ENCODE results near the gene APBA3.
A peak's percentile ranks its signal among the peaks of the same experiment; 100 is the strongest.

APBA3 gene

GRCh38 chr19:3761382-3762129 lies at the start of gene APBA3:
TSS of gene APBA3 (minus strand) at chr19:3761692. CDS start at chr19:3760264, 1,428 bp downstream.
- peak; percentile 91 for DNase-seq

GRCh38 chr19:3810708-3811355 lies 49.3 kb upstream of the APBA3 start:
- no peak for DNase-seq

DNA sequence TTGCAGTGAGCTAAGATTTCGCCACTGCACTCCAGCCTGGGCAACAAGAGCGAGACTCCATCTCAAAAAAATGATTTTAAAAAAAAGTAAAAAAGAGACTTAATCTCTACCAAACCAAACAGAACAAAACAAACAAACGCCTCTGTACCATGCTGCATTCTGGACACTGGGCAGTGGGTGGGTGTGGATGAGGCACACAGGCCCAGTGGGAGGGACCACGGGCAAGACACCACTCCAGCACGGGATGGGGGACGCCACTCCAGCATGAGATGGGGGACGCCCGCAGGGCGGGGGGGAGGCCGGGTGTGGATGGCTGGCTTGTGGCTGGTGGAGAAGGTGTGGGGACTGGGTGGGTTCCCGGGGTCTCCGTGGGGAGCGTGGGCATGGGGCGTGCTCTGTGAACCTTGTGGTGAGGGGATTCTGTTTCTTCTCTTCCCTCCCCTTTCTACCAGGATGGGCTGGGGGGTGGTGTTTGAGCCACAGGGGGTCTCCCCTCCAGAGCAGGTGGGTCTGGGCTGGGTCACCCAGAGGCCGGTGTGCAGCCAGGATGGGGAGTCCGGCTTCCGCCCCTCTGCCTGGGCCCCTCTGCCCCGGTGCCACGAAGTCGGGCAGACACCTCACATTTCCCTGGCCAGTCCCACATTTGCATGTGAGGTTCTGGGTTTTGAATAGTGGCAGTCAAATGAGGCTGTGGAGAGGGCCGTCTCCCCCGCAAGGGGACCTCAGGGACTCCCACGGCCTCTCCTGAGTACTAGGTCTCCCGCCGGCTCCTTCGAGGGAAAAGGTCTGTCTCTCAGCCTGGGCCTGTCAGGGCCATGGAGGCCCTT lies 48.6 kb upstream of the APBA3 start:
- DNase-seq: no peak

DNA sequence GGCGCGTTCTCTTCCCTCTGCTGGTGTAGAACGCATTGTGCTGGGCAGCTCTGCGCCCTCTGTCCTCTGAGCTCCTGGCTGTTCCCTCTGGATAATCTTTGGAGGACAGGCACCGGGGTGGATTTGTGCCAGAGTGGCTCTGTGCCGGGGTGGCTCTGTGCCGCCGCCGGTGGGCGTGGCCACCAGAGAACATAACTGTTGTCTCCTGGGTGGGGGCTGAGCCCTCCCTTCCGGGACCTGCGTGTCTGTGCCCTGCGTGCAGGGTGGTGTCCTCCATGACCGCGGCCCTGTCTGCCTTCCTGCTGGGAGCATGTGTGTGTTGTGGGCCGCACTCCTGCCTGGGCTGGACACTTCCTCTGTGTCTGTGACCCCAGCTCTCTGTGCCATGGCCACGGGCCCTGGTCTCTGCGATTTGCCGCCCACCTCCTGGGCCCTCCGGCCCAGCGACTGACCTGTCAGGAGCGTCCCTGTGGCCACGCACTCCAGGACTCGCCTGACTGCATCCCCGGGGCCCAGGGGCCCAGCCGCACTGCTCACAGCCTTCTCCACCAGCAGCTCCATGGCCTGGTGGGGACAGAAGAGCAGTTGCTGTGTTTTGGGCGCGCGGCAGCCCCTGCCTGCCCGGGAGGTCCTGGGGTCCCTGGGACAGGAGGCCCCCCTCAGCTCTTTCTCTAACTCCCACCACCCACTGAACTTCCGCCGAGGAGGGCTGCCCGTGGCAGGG lies 47.1 kb upstream of the APBA3 start:
- DNase-seq: no peak

DNA sequence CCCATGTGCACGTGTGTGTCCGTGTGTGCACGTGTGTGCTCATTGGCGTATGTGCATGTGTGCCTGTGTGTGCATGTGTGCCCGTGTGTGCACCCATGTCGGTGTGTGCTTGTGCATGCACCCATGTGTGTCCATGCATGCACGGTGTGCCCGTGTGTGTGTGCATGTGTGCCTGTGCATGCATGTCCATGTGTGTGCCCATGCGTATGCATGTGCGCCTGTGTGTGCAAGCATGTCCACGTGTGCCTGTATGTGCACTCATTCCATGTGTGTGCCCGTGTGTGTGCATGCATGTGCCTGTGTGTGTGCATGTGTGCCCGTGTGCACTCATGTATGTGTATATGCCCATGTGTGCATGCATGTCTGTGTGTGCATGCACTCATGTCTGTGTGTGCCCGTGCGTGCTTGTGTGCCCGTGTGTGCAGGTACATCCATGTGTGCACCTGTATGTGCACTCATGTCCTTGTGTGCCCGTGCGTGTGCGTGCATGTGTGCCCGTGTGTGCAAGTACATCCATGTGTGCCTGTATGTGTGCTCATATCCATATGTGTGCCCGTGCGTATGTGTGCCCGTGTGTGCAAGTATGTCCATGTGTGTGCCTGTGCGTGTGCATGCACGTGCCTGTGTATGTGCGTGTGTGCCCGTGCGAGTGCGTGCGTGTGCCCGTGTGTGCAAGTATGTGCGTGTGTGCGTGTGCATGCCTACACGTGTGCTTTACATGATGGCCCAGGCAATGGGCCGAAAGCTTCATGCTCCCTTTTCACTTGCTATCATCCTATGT lies 46.3 kb upstream of the APBA3 start:
- no peak for DNase-seq

DNA sequence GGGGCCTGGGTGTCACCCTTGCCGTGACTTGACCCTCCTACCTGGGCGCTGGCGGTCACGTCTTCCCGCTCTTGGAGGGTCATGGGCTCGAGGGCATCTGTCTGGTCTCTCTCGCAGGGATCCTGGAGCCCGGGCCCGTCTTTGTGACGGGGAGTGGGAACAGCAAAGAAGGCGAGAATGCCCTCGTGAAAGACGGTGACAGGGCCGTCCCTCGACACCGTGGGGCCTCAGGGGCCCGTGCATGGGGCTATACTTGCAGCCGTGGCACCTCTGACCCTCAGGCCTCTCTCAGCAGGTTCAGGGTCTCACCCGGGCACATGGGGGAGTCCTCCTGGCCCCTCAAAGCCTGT lies 45.6 kb upstream of the APBA3 start:
- DNase-seq: no peak

DNA sequence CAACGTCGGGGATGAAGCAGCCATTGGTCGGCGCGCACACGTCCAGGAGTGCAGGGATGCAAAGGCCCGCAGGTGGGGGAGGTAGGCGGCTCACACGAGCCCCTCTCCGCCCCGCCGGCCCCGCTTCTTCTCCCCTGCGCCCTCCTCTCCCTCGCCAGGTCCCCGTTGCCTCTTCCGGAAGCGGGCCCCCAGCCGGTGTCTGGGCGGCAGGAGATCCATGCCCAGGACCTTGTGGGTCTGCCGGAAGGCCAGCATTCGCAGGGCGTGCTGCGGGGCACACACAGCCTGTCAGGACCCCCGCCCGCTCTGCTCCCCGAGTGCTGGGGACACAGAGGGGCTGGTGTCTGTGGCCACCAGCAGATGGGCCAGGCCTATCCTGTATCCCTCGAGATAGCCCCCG lies 44.4 kb upstream of the APBA3 start:
- no peak for DNase-seq

- no peak for DNase-seq
Observed at GRCh38 chr19:3804429-3804828, 42.9 kb upstream of the APBA3 start.

GRCh38 chr19:3803986-3804385 lies 42.5 kb upstream of the APBA3 start:
- no peak for DNase-seq

DNA sequence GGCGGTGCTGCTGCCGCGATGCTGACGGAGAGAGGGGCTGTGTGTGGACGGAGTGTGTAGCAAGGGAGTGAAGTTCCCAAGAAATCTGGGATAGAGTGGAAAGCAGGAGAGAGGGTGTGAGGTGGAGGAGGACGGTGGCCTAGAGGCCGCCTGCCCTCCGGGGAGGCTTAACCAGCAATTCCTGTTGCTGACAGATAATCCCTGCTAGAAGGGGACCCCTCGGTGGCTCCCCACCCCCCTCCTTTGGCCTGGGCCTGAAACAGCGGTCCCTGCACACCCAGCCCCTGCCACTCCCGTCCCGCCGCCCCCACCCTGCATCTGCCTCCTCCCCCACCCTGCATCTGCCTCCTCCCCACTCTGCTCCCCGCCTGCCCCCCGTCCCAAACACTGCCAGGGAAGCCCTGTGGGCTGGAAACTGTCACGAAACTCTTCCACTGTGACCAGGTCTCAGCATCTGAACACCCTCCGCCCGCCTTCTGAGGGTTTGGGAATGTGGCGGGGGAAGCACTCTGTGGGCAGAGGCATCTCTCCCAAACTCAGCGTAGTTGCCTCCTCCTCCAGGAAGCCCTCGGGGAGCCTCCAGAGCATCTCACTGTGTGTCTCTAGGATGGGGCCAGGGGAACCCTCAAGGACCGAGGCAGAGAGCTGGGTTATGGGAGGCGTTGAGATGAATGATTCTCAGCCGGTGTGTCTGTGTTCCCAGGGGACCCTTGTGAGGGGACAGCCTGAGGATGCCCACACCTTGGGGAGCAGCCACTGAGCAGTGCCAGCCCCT lies 41.8 kb upstream of the APBA3 start:
- DNase-seq: no peak

DNA sequence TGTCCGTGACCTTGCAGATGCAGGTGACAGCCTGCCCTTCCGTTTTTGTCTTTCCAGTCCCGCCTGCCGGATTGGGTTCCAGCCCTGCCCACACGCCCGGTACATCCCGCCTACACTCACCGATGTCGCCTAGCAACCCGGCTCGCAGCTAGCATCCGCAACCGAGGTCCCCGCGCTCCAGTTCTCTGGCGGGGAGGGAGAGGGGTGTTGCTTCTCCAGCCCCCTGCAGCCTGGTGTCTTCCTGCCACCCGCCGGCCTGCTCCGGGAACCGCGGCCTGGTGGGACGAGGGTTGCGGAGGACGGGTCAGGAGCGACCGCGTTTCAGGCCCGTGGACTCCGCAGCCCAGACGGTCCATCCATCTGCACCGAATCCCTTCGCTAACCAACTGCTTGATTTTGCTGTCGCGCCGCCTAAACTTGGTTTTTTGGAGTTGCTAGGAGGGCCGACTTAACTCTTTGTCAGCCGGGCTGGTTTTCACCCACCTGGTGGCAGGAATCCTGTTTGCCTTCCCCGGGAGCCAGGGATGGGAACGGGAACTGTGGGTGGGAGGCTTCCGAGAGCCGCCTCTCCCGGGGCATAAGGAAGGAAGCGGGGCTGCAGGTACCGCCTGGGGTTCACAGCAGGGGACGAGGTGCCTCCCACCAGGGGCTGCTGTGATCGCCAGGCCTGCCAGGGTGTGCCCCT lies 40.1 kb upstream of the APBA3 start:
- DNase-seq: peak; percentile 54

- no peak for DNase-seq
Observed at GRCh38 chr19:3800996-3801395, 39.5 kb upstream of the APBA3 start.

DNA sequence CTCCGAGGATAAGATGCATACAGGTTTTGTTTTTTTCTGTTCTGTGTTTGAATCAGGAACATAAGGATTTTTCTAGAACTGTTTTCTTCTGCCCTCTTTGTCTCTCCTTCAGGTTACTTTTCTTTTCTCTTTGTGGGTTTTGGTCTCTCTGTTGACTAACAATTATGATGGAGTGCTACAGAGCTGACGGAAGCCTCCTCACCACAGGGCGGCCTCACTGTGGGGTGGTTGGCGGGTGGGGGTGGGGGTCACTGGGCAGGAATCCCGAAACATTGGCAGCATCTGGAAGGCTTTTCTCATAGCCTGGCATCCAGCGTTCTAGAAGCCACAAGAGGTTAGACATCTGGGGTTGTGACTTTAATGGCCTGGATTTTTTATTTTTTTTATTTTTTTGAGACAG lies 36.6 kb upstream of the APBA3 start:
- DNase-seq: no peak

DNA sequence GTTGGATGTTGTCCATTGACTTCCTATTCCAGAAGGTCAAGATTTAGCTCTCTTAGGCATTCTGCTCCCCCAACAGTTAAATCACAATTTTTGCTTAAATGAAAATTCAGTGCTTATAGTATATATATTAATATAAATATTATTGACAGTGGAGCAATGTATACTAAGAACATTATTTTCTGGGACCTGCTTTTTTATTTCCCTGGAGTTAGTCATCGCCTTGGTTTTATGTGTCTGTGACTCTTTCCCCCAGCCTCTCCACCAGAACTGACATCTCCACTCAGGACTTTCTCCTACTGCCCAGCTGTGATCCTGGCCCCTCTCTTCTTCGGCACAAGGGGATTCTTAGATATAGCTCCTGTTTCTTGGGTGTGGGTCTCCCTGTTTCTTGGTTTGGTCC lies 34.9 kb upstream of the APBA3 start:
- DNase-seq: no peak

DNA sequence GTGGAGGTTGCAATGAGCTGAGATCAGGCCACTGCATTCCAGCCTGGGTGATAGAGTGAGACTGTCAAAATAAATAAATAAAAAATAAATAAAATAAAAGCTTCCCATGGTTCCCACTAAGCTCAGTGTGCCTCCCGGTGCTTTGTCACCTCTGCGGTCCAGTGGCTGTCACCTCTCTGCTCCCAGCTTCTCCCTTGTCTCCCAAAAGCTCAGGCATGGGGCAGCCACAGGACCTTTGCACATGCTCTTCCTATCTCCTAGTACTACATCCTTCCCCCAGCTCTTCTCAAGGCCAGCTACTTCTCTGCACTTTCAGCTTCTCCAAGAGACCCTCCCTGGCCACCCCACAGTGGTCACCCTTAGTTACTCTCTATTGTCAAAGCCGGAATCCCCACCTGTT lies 32.3 kb upstream of the APBA3 start:
- DNase-seq: no peak

- DNase-seq: no peak
Observed at GRCh38 chr19:3792114-3792513, 30.6 kb upstream of the APBA3 start.

GRCh38 chr19:3790941-3791340 lies 29.4 kb upstream of the APBA3 start:
- no peak for DNase-seq

DNA sequence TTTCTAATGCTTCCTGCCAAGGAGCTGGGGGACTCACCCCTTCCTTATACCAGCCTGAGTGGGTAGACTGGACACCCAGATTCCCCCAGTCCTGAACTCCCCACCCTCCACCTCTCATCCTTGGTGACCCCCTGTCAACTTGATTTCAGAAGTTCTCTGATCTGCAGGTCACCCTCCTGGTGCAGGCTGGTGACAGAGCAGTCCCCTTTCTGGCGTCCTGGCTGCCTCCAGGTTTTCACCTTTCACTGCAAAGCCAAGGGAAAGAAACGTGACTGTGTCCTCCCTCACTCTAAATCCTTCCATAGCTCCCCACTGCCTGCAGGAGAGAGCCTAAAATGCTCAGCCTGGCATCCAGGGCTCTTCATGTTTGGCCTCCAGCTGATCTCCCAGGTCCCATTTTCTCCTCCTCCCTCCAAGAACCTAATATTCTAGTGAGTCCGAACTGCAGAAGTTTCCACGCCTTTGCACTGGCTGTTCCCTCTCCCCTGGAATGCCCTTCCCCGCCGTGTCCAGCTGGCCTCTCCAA lies 28.8 kb upstream of the APBA3 start:
- DNase-seq: no peak

DNA sequence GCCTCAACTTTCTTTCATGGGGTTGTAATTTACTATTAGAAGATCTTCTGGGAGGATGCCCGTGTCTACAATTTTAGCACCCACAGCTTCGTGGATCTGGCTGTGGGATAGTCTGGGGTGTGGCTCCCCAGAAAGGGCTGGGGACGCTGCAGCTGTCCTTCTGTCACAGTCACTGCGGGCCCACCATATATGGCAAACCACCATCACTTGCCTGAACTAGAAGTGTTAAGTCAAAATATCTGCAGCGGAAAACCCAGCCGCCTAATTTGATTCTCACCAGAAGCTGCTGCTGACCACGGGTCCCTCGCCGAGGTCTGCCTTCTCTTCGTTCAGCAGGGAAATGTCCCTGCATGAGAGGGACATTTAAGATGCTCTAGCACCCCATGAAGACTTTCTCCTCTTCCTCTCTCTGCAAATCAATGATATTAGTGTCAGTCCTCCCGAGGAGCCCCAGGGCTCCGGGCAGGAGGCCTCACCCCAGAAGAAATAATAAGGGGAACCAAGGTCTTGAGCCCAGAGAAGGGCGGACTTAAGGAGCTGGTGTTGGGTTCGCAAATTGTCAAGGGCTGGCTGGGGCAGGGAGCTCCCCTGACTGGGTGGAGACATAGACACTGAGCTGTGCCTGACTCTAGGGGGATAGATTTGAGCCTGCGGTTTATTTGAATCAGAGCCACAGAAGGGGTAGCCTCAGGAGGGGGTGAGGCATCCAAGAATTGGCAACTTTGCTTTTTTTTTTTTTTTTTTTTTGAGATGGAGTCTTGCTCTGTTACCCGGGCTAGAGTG lies 27.7 kb upstream of the APBA3 start:
- DNase-seq: no peak
